IPS DF 6.9 (cell line): ENCODE measurements around the gene NOXA1.
"Not testable (repeated sequence)": the region's sequence is repeated elsewhere in the genome, so short reads cannot be mapped to it uniquely, and the experiment has no call there.

ENCODE experiments used
- DNase-seq: peaks from one replicate; pipeline ENCODE4 v3.0.0-alpha.2; 2013; ENCODE audit warnings: low read depth, low spot score
- H3K27ac ChIP-seq: one replicate; pipeline ENCODE4 v1.5.1; 2013; ENCODE audit warnings: low read length, control low read depth
- H3K27me3 ChIP-seq: 2 replicates; pipeline ENCODE4 v1.6.1; 2013; ENCODE audit warnings: mild to moderate bottlenecking, low read length; ENCODE audit not compliant: control insufficient read depth, insufficient read depth
- H3K36me3 ChIP-seq: 2 replicates; pipeline ENCODE4 v1.6.1; 2013; ENCODE audit warnings: low read length; ENCODE audit not compliant: control insufficient read depth, insufficient read depth
- H3K4me1 ChIP-seq: 2 replicates; pipeline ENCODE4 v1.6.1; 2013; ENCODE audit warnings: low read length; ENCODE audit not compliant: control insufficient read depth, insufficient read depth
- H3K4me3 ChIP-seq: 2 replicates; pipeline ENCODE4 v1.5.1; 2013; ENCODE audit warnings: mild to moderate bottlenecking, low read length
- H3K9me3 ChIP-seq: 2 replicates; pipeline ENCODE4 v1.6.1; 2013; ENCODE audit warnings: low read length, inconsistent platforms; ENCODE audit not compliant: control insufficient read depth, insufficient read depth
- WGBS: extraction: QIAGEN DNeasy Blood & Tissue Kit; methylation state at CpG from one replicate; pipeline ENCODE4 v1.1.7; 2013; ENCODE audit warnings: mixed read lengths, missing lambda C conversion rate; ENCODE audit not compliant: insufficient read length, insufficient coverage; 5-methylcytosine and 5-hydroxymethylcytosine counted together

NOXA1 gene

GRCh38 chr9:137422604-137423513, at the start of gene NOXA1, which contains the start of gene EXD3:
Gene NOXA1 (plus strand): TSS chr9:137423393. CDS start chr9:137423530, 137 bp downstream.
Gene EXD3 (minus strand): TSS chr9:137423162. CDS start chr9:137395357, 27,805 bp downstream.
- no CpG with 5 or more reads among the region's 113 CpGs for WGBS
- no peaks in the 10 kb centered on the region for H3K36me3 ChIP-seq
- peak within 1 kb of the TSS; percentile 87 for H3K4me3 ChIP-seq
- no peaks in the 10 kb centered on the region for H3K9me3 ChIP-seq
- no peaks in the 10 kb centered on the region for H3K4me1 ChIP-seq
- no peak within 1 kb of the TSS for H3K27ac ChIP-seq
- peak; percentile 68 for DNase-seq
- H3K27me3 ChIP-seq: no peaks in the 10 kb centered on the region

- no peak overlapping the region for H3K27ac ChIP-seq
- H3K9me3 ChIP-seq: no peaks in the 10 kb centered on the region
- no peaks in the 10 kb centered on the region for H3K36me3 ChIP-seq
- no peak for DNase-seq
- no CpG with 5 or more reads among the region's 16 CpGs for WGBS
- H3K4me3 ChIP-seq: no peak overlapping the region
- H3K4me1 ChIP-seq: no peaks in the 10 kb centered on the region
- no peaks in the 10 kb centered on the region for H3K27me3 ChIP-seq
Measured at GRCh38 chr9:137373611-137373980, 49.6 kb upstream of the NOXA1 start.

GRCh38 chr9:137374131-137374845, 48.9 kb upstream of the NOXA1 start:
- no peak for DNase-seq
- H3K27ac ChIP-seq: no peak overlapping the region
- H3K27me3 ChIP-seq: no peaks in the 10 kb centered on the region
- WGBS: no CpG with 5 or more reads among the region's 37 CpGs
- H3K4me3 ChIP-seq: no peak overlapping the region
- no peaks in the 10 kb centered on the region for H3K9me3 ChIP-seq
- H3K4me1 ChIP-seq: no peaks in the 10 kb centered on the region
- no peaks in the 10 kb centered on the region for H3K36me3 ChIP-seq

- no peaks in the 10 kb centered on the region for H3K4me1 ChIP-seq
- no peaks in the 10 kb centered on the region for H3K36me3 ChIP-seq
- no peak overlapping the region for H3K27ac ChIP-seq
- 100% methylated on average over 1 of the region's 11 CpGs for WGBS
- H3K4me3 ChIP-seq: no peak overlapping the region
- no peaks in the 10 kb centered on the region for H3K9me3 ChIP-seq
- DNase-seq: no peak
- no peaks in the 10 kb centered on the region for H3K27me3 ChIP-seq
Measured at GRCh38 chr9:137375321-137376058, 47.7 kb upstream of the NOXA1 start.

GRCh38 chr9:137376386-137376785, 46.8 kb upstream of the NOXA1 start:
- H3K27ac ChIP-seq: no peak overlapping the region
- H3K36me3 ChIP-seq: no peaks in the 10 kb centered on the region
- H3K9me3 ChIP-seq: no peaks in the 10 kb centered on the region
- H3K4me1 ChIP-seq: no peaks in the 10 kb centered on the region
- no peak for DNase-seq
- no peaks in the 10 kb centered on the region for H3K27me3 ChIP-seq
- no CpG with 5 or more reads among the region's 12 CpGs for WGBS
- H3K4me3 ChIP-seq: no peak overlapping the region

GRCh38 chr9:137378688-137379410, 44.3 kb upstream of the NOXA1 start:
- not testable (repeated sequence) for H3K4me1 ChIP-seq, H3K27ac ChIP-seq, H3K9me3 ChIP-seq, H3K4me3 ChIP-seq, DNase-seq, H3K27me3 ChIP-seq, H3K36me3 ChIP-seq
- no CpG with 5 or more reads among the region's 37 CpGs for WGBS

GRCh38 chr9:137379761-137380161, 43.4 kb upstream of the NOXA1 start:
- H3K27me3 ChIP-seq: no peaks in the 10 kb centered on the region
- no peaks in the 10 kb centered on the region for H3K4me1 ChIP-seq
- no CpG with 5 or more reads among the region's 12 CpGs for WGBS
- no peak overlapping the region for H3K27ac ChIP-seq
- no peaks in the 10 kb centered on the region for H3K9me3 ChIP-seq
- H3K36me3 ChIP-seq: no peaks in the 10 kb centered on the region; the same call in 1 of the 2 replicates
- no peak overlapping the region for H3K4me3 ChIP-seq
- no peak for DNase-seq

- Histone ChIP-seq H3K36me3 (no peaks in the 10 kb centered on the region; the same call in 1 of the 2 replicates), H3K27ac (no peak overlapping the region), H3K4me3 (no peak overlapping the region), H3K4me1 (no peaks in the 10 kb centered on the region), H3K27me3 (no peaks in the 10 kb centered on the region), H3K9me3 (no peaks in the 10 kb centered on the region)
- DNase-seq: no peak
- WGBS: no CpG with 5 or more reads among the region's 16 CpGs
Measured at GRCh38 chr9:137380171-137380570, 43.0 kb upstream of the NOXA1 start.

- Histone ChIP-seq H3K27ac (no peak overlapping the region), H3K27me3 (no peaks in the 10 kb centered on the region), H3K9me3 (no peaks in the 10 kb centered on the region), H3K4me1 (no peaks in the 10 kb centered on the region), H3K4me3 (no peak overlapping the region), H3K36me3 (no peaks in the 10 kb centered on the region; the same call in 1 of the 2 replicates)
- WGBS: no CpG with 5 or more reads among the region's 7 CpGs
- no peak for DNase-seq
Measured at GRCh38 chr9:137380606-137381005, 42.6 kb upstream of the NOXA1 start.
